Testis (tissue), 2 donors: Measurements from ENCODE around the gene DHRS4L2.
"Not testable (repeated sequence)": the region's sequence is repeated elsewhere in the genome, so short reads cannot be mapped to it uniquely, and the experiment has no call there.

Experiments used
- CTCF ChIP-seq, 3 experiments: fragments of 450-650 bp in 2 of 3; fragments of 200-600 bp in 1 of 3; sonication (generic) in 1 of 3; IDR thresholded peaks; one replicate each; pipeline ENCODE4 v1.5.1; 2016 to 2019; ENCODE audit warnings: antibody characterized with exemption in 3 of 3, mild to moderate bottlenecking in 2 of 3, moderate library complexity in 1 of 3
- POLR2A ChIP-seq: fragments of 450-650 bp; IDR thresholded peaks from one replicate; pipeline ENCODE4 v1.6.1; 2017; ENCODE audit warnings: antibody characterized with exemption, mild to moderate bottlenecking, moderate library complexity

- not testable (repeated sequence) for TF ChIP-seq POLR2A; CTCF (IDR thresholded peaks at IDR 0.05)
Measured at GRCh38 chr14:23974041-23974440, 14.7 kb upstream of the DHRS4L2 start.
